GM10266 (cell line): ENCODE data around the gene APBA1.

Experiments
- DNase-seq: peaks from one replicate; pipeline ENCODE4 v3.0.0; 2012; ENCODE audit errors: extremely low spot score
- CTCF ChIP-seq: IDR thresholded peaks from 2 replicates; pipeline ENCODE4 v1.5.1; 2012; ENCODE audit warnings: mild to moderate bottlenecking, low read depth; ENCODE audit not compliant: control insufficient read depth, insufficient read depth; ENCODE audit errors: missing control alignments

The APBA1 gene

GRCh38 chr9:69671879-69672595 lies at the start of gene APBA1:
TSS of gene APBA1 (minus strand) at chr9:69672371.
- DNase-seq = peak; percentile 56

GRCh38 chr9:69719983-69720382 lies 47.8 kb upstream of the APBA1 start:
- no peak for TF ChIP-seq CTCF
- DNase-seq = no peak

More at GRCh38 chr9:69671879-69672595, at the start of gene APBA1:
- TF ChIP-seq CTCF = no peak

- no peak for TF ChIP-seq CTCF
- no peak for DNase-seq
Observed at GRCh38 chr9:69719367-69719766, 47.2 kb upstream of the APBA1 start.

GRCh38 chr9:69718218-69718617 lies 46.0 kb upstream of the APBA1 start:
- TF ChIP-seq CTCF = no peak
- DNase-seq = no peak

- no peak for DNase-seq
Observed at GRCh38 chr9:69715825-69716224, 43.7 kb upstream of the APBA1 start.

GRCh38 chr9:69715096-69715495 lies 42.9 kb upstream of the APBA1 start:
- no peak for TF ChIP-seq CTCF

More at GRCh38 chr9:69715825-69716224, 43.7 kb upstream of the APBA1 start:
- TF ChIP-seq CTCF = no peak

GRCh38 chr9:69697475-69697874 lies 25.3 kb upstream of the APBA1 start:
- TF ChIP-seq CTCF = no peak

More at GRCh38 chr9:69715096-69715495, 42.9 kb upstream of the APBA1 start:
- no peak for DNase-seq

More at GRCh38 chr9:69697475-69697874, 25.3 kb upstream of the APBA1 start:
- no peak for DNase-seq
